Naive B cell (primary cell): Measurements from ENCODE around the gene REELD1. TPM values are rescaled to one million over a fixed set of nuclear protein-coding genes. Genes with fewer than 3 reads are reported as not detected.

Experiments
- ATAC-seq, 2 donors: fragments of 150-1000 bp; cut with Tn5 transposase; 2 replicates each; pipeline ENCODE4 v1.10.0; 2021; ENCODE audit warnings: low read depth in 2 of 2, mild to moderate bottlenecking in 2 of 2, moderate library complexity in 2 of 2
- DNase-seq: peaks from one replicate; pipeline ENCODE4 v3.0.0; 2022
- H3K27ac Mint-ChIP-seq, 6 donors: one replicate each; pipeline ENCODE4 v1.8.0; 2020 to 2022; ENCODE audit warnings: mild to moderate bottlenecking in 6 of 6, mixed read lengths in 6 of 6, moderate library complexity in 5 of 6, inconsistent platforms in 2 of 6
- H3K27me3 Mint-ChIP-seq, 3 donors: one replicate each; pipeline ENCODE4 v1.8.0; 2021 to 2022; ENCODE audit warnings: mixed read lengths in 3 of 3, mild to moderate bottlenecking in 1 of 3
- H3K36me3 Mint-ChIP-seq, 2 donors: one replicate each; pipeline ENCODE4 v1.8.0; 2020 to 2022; ENCODE audit warnings: mixed read lengths in 2 of 2, inconsistent platforms in 1 of 2, mild to moderate bottlenecking in 1 of 2
- H3K4me1 Mint-ChIP-seq, 3 donors: one replicate each; pipeline ENCODE4 v1.8.0; 2020 to 2022; ENCODE audit warnings: mixed read lengths in 3 of 3, inconsistent platforms in 1 of 3, mild to moderate bottlenecking in 1 of 3, moderate library complexity in 1 of 3
- H3K4me3 Mint-ChIP-seq, 8 donors: one replicate each; pipeline ENCODE4 v1.8.0; 2020 to 2022; ENCODE audit warnings: mild to moderate bottlenecking in 8 of 8, mixed read lengths in 8 of 8, moderate library complexity in 8 of 8, inconsistent platforms in 2 of 8
- H3K9me3 Mint-ChIP-seq, 7 donors: one replicate each; pipeline ENCODE4 v1.8.0; 2020 to 2022; ENCODE audit warnings: mixed read lengths in 7 of 7, mild to moderate bottlenecking in 5 of 7, inconsistent platforms in 2 of 7, moderate library complexity in 1 of 7
- polyA plus RNA-seq, 6 donors: library from polyadenylated mRNA; unstranded; fragments of 300-500 nt; fragmentation: Illumina TruSeq; gene quantifications; one replicate each; pipeline ENCODE4 v1.2.3, GENCODE V29; 2021; ENCODE audit warnings: low read depth in 6 of 6

REELD1 gene
- polyA plus RNA-seq, 6 donors from 2014 or later, result 0.18 to 3.4 TPM; not detected in 4

- Mint-ChIP-seq H3K4me3 (no peak overlapping the region), H3K4me1 (no peaks in the 10 kb centered on the region), H3K27ac (no peak overlapping the region), H3K36me3 (peaks cover 0 to 5% of the 10 kb centered on the region in 2 donors), H3K9me3 (peaks cover 0 to 6% (median 3%) of the 10 kb centered on the region in 7 donors), H3K27me3 (peaks cover 5 to 23% (median 23%) of the 10 kb centered on the region in 3 donors)
- DNase-seq, result no peak
- no peak for ATAC-seq
These were observed 21.9 kb downstream of the REELD1 start for GRCh38 chr4:146236216-146236615.

- peaks cover 8 to 25% (median 23%) of the 10 kb centered on the region in 3 donors for H3K27me3 Mint-ChIP-seq
- DNase-seq (no peak), ATAC-seq (no peak)
- peaks cover 0 to 6% (median 2%) of the 10 kb centered on the region in 7 donors for H3K9me3 Mint-ChIP-seq
- peaks cover 0 to 5% of the 10 kb centered on the region in 2 donors for H3K36me3 Mint-ChIP-seq
- H3K4me1 Mint-ChIP-seq, result peaks cover 0 to 4% (median 3%) of the 10 kb centered on the region in 3 donors
- no peak overlapping the region for H3K4me3 Mint-ChIP-seq
- no peak overlapping the region for H3K27ac Mint-ChIP-seq
These were observed 22.8 kb downstream of the REELD1 start for GRCh38 chr4:146237092-146237491.

GRCh38 chr4:146238107-146238506 lies 23.8 kb downstream of the REELD1 start:
- no peak overlapping the region for H3K27ac Mint-ChIP-seq
- peaks cover 8 to 23% (median 20%) of the 10 kb centered on the region in 3 donors for H3K27me3 Mint-ChIP-seq
- no peaks in the 10 kb centered on the region for H3K9me3 Mint-ChIP-seq
- peaks cover 0 to 5% of the 10 kb centered on the region in 2 donors for H3K36me3 Mint-ChIP-seq
- H3K4me1 Mint-ChIP-seq, result peaks cover 1 to 4% (median 3%) of the 10 kb centered on the region in 3 donors
- H3K4me3 Mint-ChIP-seq, result no peak overlapping the region
- no peak for ATAC-seq
- DNase-seq, result no peak

GRCh38 chr4:146243141-146243882 lies 29.0 kb downstream of the REELD1 start:
- peaks cover 3 to 13% (median 11%) of the 10 kb centered on the region in 3 donors for H3K4me1 Mint-ChIP-seq
- ATAC-seq (peak; percentile 63 to 76), DNase-seq (peak; percentile 20)
- no peak overlapping the region for H3K27ac Mint-ChIP-seq
- H3K4me3 Mint-ChIP-seq, result peak overlapping the region in 1 of 8 donors; percentile 4
- peaks cover 3 to 24% (median 12%) of the 10 kb centered on the region in 3 donors for H3K27me3 Mint-ChIP-seq
- H3K36me3 Mint-ChIP-seq, result peaks cover 0 to 5% of the 10 kb centered on the region in 2 donors
- H3K9me3 Mint-ChIP-seq, result no peaks in the 10 kb centered on the region

GRCh38 chr4:146243883-146244277 lies 29.5 kb downstream of the REELD1 start:
- Mint-ChIP-seq H3K9me3 (no peaks in the 10 kb centered on the region), H3K27me3 (peaks cover 3 to 24% (median 12%) of the 10 kb centered on the region in 3 donors), H3K4me1 (peaks cover 3 to 13% (median 11%) of the 10 kb centered on the region in 3 donors), H3K36me3 (peaks cover 0 to 3% of the 10 kb centered on the region in 2 donors), H3K27ac (no peak overlapping the region), H3K4me3 (no peak overlapping the region)
- DNase-seq, result no peak
- ATAC-seq, result no peak

GRCh38 chr4:146244496-146244895 lies 30.2 kb downstream of the REELD1 start:
- ATAC-seq (no peak), DNase-seq (no peak)
- peaks cover 3 to 13% (median 11%) of the 10 kb centered on the region in 3 donors for H3K4me1 Mint-ChIP-seq
- peaks cover 3 to 20% (median 7%) of the 10 kb centered on the region in 3 donors for H3K27me3 Mint-ChIP-seq
- no peaks in the 10 kb centered on the region for H3K9me3 Mint-ChIP-seq
- H3K36me3 Mint-ChIP-seq, result no peaks in the 10 kb centered on the region
- H3K4me3 Mint-ChIP-seq, result no peak overlapping the region
- peak overlapping the region in 1 of 6 donors; percentile 42 for H3K27ac Mint-ChIP-seq

- H3K36me3 Mint-ChIP-seq, result no peaks in the 10 kb centered on the region
- H3K4me3 Mint-ChIP-seq, result no peak overlapping the region
- H3K4me1 Mint-ChIP-seq, result peaks cover 3 to 13% (median 11%) of the 10 kb centered on the region in 3 donors
- H3K9me3 Mint-ChIP-seq, result no peaks in the 10 kb centered on the region
- ATAC-seq (no peak), DNase-seq (no peak)
- peaks cover 0 to 18% (median 3%) of the 10 kb centered on the region in 3 donors for H3K27me3 Mint-ChIP-seq
- H3K27ac Mint-ChIP-seq, result no peak overlapping the region
These were observed 30.9 kb downstream of the REELD1 start for GRCh38 chr4:146245246-146245645.

GRCh38 chr4:146245850-146246249 lies 31.5 kb downstream of the REELD1 start:
- Mint-ChIP-seq H3K27me3 (peaks cover 0 to 18% (median 3%) of the 10 kb centered on the region in 3 donors), H3K4me3 (no peak overlapping the region)

GRCh38 chr4:146246381-146246780 lies 32.0 kb downstream of the REELD1 start:
- H3K36me3 Mint-ChIP-seq, result no peaks in the 10 kb centered on the region

More at GRCh38 chr4:146245850-146246249, 31.5 kb downstream of the REELD1 start:
- Mint-ChIP-seq H3K4me1 (peaks cover 3 to 13% (median 11%) of the 10 kb centered on the region in 3 donors), H3K9me3 (no peaks in the 10 kb centered on the region), H3K36me3 (no peaks in the 10 kb centered on the region), H3K27ac (no peak overlapping the region)
- ATAC-seq (no peak), DNase-seq (no peak)

GRCh38 chr4:146247356-146247755 lies 33.0 kb downstream of the REELD1 start:
- peaks cover 0 to 11% (median 9%) of the 10 kb centered on the region in 3 donors for H3K4me1 Mint-ChIP-seq
- peaks cover 0 to 13% (median 0%) of the 10 kb centered on the region in 3 donors for H3K27me3 Mint-ChIP-seq
- no peak for ATAC-seq
- DNase-seq, result no peak
- no peaks in the 10 kb centered on the region for H3K9me3 Mint-ChIP-seq
- H3K4me3 Mint-ChIP-seq, result no peak overlapping the region
- no peaks in the 10 kb centered on the region for H3K36me3 Mint-ChIP-seq
- no peak overlapping the region for H3K27ac Mint-ChIP-seq

More at GRCh38 chr4:146246381-146246780, 32.0 kb downstream of the REELD1 start:
- no peak overlapping the region for H3K4me3 Mint-ChIP-seq
- H3K27ac Mint-ChIP-seq, result no peak overlapping the region
- H3K27me3 Mint-ChIP-seq, result peaks cover 0 to 18% (median 3%) of the 10 kb centered on the region in 3 donors
- no peaks in the 10 kb centered on the region for H3K9me3 Mint-ChIP-seq
- DNase-seq (no peak), ATAC-seq (no peak)
- peaks cover 3 to 13% (median 11%) of the 10 kb centered on the region in 3 donors for H3K4me1 Mint-ChIP-seq

- no peak for DNase-seq
- ATAC-seq, result no peak
- H3K9me3 Mint-ChIP-seq, result no peaks in the 10 kb centered on the region
- no peaks in the 10 kb centered on the region for H3K36me3 Mint-ChIP-seq
- H3K4me3 Mint-ChIP-seq, result no peak overlapping the region
- H3K4me1 Mint-ChIP-seq, result no peaks in the 10 kb centered on the region
- no peak overlapping the region for H3K27ac Mint-ChIP-seq
- H3K27me3 Mint-ChIP-seq, result no peaks in the 10 kb centered on the region
These were observed 38.8 kb downstream of the REELD1 start for GRCh38 chr4:146252969-146253611.

GRCh38 chr4:146255463-146255862 lies 41.1 kb downstream of the REELD1 start:
- no peak overlapping the region for H3K4me3 Mint-ChIP-seq

GRCh38 chr4:146255874-146256273 lies 41.5 kb downstream of the REELD1 start:
- Mint-ChIP-seq H3K27ac (no peak overlapping the region), H3K27me3 (no peaks in the 10 kb centered on the region), H3K4me3 (no peak overlapping the region), H3K9me3 (no peaks in the 10 kb centered on the region), H3K36me3 (peaks cover 0 to 10% of the 10 kb centered on the region in 2 donors), H3K4me1 (no peaks in the 10 kb centered on the region)
- ATAC-seq (no peak), DNase-seq (no peak)

More at GRCh38 chr4:146255463-146255862, 41.1 kb downstream of the REELD1 start:
- DNase-seq, result no peak
- ATAC-seq, result no peak
- Mint-ChIP-seq H3K9me3 (no peaks in the 10 kb centered on the region), H3K36me3 (peaks cover 0 to 10% of the 10 kb centered on the region in 2 donors), H3K27me3 (no peaks in the 10 kb centered on the region), H3K4me1 (no peaks in the 10 kb centered on the region), H3K27ac (no peak overlapping the region)
